Glutamatergic neuron (in vitro differentiated cells): ENCODE measurements around the gene ASPHD2. TPM values are rescaled to one million over a fixed set of nuclear protein-coding genes. Genes with fewer than 3 reads are reported as not detected.
A peak's percentile ranks its signal among the peaks of the same experiment; 100 is the strongest.

Experiments used
- DNase-seq: peaks from one replicate; pipeline ENCODE4 v3.0.0; 2022
- H3K27ac Mint-ChIP-seq: one replicate; pipeline ENCODE4 v1.8.0; 2020; ENCODE audit warnings: mild to moderate bottlenecking, mixed read lengths, inconsistent platforms; ENCODE audit not compliant: unreplicated experiment
- H3K27me3 Mint-ChIP-seq: one replicate; pipeline ENCODE4 v1.8.0; 2020; ENCODE audit warnings: mild to moderate bottlenecking, moderate library complexity, mixed read lengths, inconsistent platforms; ENCODE audit not compliant: unreplicated experiment
- H3K36me3 Mint-ChIP-seq: one replicate; pipeline ENCODE4 v1.8.0; 2020; ENCODE audit warnings: mild to moderate bottlenecking, mixed read lengths, inconsistent platforms; ENCODE audit not compliant: unreplicated experiment
- H3K4me1 Mint-ChIP-seq: one replicate; pipeline ENCODE4 v1.8.0; 2020; ENCODE audit warnings: mild to moderate bottlenecking, low read depth, mixed read lengths, inconsistent platforms; ENCODE audit not compliant: unreplicated experiment
- H3K4me3 Mint-ChIP-seq: one replicate; pipeline ENCODE4 v1.8.0; 2020; ENCODE audit warnings: mild to moderate bottlenecking, mixed read lengths, inconsistent platforms; ENCODE audit not compliant: unreplicated experiment
- H3K9me3 Mint-ChIP-seq: one replicate; pipeline ENCODE4 v1.8.0; 2020; ENCODE audit warnings: mild to moderate bottlenecking, moderate library complexity, mixed read lengths, inconsistent platforms; ENCODE audit not compliant: unreplicated experiment
- total RNA-seq: library from RNA; stranded (reverse); fragmentation: NEBNext Ultra II Directional; extraction: Animal tissue kit (Norgen Biotek cat#: 25700); gene quantifications from one replicate; pipeline ENCODE4 v1.2.1, GENCODE V29; 2021; ENCODE audit not compliant: unreplicated experiment
- TF ChIP-seq, protein P1 (sequence below): fragments of 200-600 bp; sonication (generic); IDR thresholded peaks from one replicate; pipeline ENCODE4 v1.5.0; 2021; ENCODE audit not compliant: partially characterized antibody, unreplicated experiment

The ASPHD2 gene
- total RNA-seq, 1 donor from 2014 or later: 19.0 TPM

DNA sequence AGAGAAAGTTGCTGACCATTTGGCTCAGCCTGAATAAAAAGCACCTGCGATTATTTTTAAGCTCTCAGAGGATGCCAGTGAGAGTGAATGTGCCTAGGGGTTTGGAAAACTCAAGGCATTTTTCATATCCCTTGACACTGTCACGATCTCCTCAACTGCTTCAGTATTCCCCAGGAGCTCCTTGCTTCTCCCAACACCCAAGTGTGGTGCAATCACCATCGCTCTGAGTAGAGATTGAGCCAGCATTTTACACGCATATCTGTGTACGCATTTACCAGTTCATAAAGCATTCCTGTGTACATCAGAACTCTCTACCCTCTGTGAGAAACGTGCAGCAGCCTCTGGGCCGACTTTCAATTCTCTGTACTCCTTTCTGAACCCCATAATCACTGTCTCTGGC lies 56.0 kb downstream of the ASPHD2 start:
- Mint-ChIP-seq H3K27ac (no peak overlapping the region), H3K9me3 (peaks cover 3% of the 10 kb centered on the region), H3K4me1 (peaks cover 19% of the 10 kb centered on the region), H3K27me3 (peaks cover 3% of the 10 kb centered on the region), H3K36me3 (no peaks in the 10 kb centered on the region), H3K4me3 (peak overlapping the region; percentile 92)
- DNase-seq: no peak
- TF ChIP-seq, protein P1, sequence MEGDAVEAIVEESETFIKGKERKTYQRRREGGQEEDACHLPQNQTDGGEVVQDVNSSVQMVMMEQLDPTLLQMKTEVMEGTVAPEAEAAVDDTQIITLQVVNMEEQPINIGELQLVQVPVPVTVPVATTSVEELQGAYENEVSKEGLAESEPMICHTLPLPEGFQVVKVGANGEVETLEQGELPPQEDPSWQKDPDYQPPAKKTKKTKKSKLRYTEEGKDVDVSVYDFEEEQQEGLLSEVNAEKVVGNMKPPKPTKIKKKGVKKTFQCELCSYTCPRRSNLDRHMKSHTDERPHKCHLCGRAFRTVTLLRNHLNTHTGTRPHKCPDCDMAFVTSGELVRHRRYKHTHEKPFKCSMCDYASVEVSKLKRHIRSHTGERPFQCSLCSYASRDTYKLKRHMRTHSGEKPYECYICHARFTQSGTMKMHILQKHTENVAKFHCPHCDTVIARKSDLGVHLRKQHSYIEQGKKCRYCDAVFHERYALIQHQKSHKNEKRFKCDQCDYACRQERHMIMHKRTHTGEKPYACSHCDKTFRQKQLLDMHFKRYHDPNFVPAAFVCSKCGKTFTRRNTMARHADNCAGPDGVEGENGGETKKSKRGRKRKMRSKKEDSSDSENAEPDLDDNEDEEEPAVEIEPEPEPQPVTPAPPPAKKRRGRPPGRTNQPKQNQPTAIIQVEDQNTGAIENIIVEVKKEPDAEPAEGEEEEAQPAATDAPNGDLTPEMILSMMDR: no peak

DNA sequence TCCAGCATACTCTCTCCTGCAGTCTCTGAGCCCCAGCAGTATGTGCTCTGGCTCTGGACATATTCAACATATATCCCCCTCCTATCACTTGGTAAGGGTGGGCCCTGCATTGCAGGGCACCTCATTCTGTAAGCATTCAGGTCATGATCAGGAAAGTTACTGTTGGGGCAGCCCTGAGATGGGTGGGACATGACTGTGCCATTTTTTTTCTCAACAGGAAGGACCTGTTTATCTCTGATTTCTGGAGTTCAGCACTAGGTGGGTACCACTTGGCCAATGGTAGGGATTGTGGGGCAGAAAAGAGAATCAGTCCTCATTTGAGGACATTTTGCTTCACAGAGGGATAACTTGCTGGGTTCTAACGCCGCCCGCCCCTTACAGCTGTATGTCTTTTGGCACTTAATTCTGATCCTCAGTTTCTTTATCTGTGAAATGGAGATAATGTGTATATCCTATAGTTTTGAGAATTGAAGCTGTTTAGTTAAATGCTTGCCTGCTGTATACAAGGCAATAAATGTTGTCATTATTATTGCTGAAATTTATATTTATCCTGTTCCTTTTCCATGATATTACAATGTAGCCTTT lies 56.8 kb downstream of the ASPHD2 start:
- Mint-ChIP-seq H3K27ac (no peak overlapping the region), H3K4me3 (no peak overlapping the region), H3K27me3 (peaks cover 3% of the 10 kb centered on the region)

DNA sequence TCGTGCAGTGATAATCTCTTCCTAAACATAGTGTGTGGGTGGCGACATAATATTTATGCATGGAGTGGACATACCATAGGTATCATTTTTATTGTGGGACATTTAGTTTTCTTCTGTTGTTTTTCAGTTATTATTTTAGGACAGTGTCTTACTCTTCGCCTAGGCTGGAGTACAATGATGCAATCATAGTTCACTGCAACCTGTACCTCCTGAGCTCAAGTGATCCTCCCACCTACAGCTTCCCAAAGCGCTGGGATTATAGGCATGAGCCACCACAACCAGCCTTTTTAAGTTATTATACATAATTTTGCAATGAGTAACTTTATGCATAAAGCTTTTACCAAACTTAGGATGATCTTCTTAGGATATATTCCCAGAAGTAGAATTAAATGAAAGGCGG lies 57.3 kb downstream of the ASPHD2 start:
- Mint-ChIP-seq H3K27ac (no peak overlapping the region), H3K27me3 (peaks cover 3% of the 10 kb centered on the region), H3K36me3 (no peaks in the 10 kb centered on the region), H3K9me3 (peaks cover 3% of the 10 kb centered on the region), H3K4me1 (peaks cover 15% of the 10 kb centered on the region), H3K4me3 (no peak overlapping the region)
- DNase-seq: no peak
- TF ChIP-seq, protein P1: no peak

More for the DNA sequence above, 56.8 kb downstream of the ASPHD2 start:
- H3K9me3 Mint-ChIP-seq: peaks cover 3% of the 10 kb centered on the region
- TF ChIP-seq, protein P1: no peak
- H3K36me3 Mint-ChIP-seq: no peaks in the 10 kb centered on the region
- DNase-seq: no peak
- H3K4me1 Mint-ChIP-seq: peaks cover 19% of the 10 kb centered on the region

DNA sequence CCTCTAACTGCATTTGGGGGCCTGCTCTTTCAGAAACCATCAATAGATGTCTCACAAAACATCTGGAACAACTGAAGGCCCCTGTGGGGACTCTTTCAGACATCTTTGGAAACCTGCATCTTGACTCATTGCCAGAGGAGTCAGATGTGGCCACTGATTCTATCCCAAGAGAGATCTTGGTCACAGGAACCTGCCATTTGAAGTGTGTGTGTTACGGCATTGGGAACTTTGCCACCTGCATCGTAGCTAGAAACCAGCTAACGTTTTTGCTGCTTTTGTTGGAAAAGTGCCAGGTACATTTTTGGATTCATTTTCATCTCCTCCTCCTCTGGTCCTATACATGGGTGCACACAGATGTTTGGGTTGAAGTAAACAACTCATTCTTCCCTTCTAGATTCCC lies 58.9 kb downstream of the ASPHD2 start:
- no peak for DNase-seq
- Mint-ChIP-seq H3K36me3 (no peaks in the 10 kb centered on the region), H3K27ac (no peak overlapping the region), H3K9me3 (peaks cover 3% of the 10 kb centered on the region), H3K4me3 (no peak overlapping the region), H3K4me1 (peaks cover 6% of the 10 kb centered on the region), H3K27me3 (peaks cover 3% of the 10 kb centered on the region)
- TF ChIP-seq, protein P1: no peak

DNA sequence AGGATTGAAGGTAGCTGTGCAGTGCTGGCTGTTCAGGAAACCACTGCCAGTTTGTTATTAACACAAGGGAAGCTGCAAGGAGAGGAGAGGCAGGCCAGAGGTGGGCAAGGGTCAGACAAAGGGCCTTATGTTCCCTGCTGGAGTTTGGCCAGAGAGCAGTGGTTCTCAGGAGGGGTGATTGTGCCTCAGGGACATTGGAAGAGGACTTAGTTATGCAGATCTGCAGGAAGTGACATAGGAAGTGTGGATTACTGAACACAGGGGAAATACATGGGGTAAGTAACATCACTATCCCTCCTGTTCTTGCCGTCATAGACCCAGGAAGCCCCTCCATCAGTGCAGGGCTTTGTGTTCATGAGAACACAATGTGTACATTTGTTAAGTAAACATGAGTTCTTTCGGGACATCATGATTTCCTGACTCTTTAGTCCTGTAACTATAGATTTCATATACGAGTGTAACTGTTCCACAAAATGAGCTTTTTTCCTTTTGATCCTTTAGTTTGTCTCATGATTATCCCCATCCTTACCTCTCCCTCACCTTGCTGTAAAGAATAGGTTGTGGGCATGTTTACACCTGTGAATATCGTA lies 60.5 kb downstream of the ASPHD2 start:
- TF ChIP-seq, protein P1: no peak
- Mint-ChIP-seq H3K36me3 (no peaks in the 10 kb centered on the region), H3K4me3 (no peak overlapping the region), H3K27ac (peak overlapping the region; percentile 34), H3K4me1 (no peaks in the 10 kb centered on the region), H3K9me3 (no peaks in the 10 kb centered on the region), H3K27me3 (peaks cover 1% of the 10 kb centered on the region)
- no peak for DNase-seq
